ENCODE measurements around the gene YY1AP1.

DNA sequence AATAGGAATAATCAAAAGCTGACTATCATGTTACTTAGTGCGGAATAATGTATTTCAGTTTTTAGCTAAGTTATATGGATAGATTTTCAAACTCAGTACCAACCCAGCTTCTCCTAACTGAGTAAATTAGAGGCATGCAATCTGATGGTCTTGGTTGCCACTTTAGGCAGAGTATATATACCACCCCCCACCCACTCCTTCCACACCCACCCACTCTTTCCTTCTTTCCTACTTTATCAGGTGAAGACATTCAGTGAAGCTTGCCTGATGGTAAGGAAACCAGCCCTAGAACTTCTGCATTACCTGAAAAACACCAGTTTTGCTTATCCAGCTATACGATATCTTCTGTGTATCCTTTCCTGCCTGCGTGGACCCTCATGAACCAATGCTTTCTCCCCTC is 36.6 kb upstream of the YY1AP1 start:
- TF ChIP-seq, protein P1, sequence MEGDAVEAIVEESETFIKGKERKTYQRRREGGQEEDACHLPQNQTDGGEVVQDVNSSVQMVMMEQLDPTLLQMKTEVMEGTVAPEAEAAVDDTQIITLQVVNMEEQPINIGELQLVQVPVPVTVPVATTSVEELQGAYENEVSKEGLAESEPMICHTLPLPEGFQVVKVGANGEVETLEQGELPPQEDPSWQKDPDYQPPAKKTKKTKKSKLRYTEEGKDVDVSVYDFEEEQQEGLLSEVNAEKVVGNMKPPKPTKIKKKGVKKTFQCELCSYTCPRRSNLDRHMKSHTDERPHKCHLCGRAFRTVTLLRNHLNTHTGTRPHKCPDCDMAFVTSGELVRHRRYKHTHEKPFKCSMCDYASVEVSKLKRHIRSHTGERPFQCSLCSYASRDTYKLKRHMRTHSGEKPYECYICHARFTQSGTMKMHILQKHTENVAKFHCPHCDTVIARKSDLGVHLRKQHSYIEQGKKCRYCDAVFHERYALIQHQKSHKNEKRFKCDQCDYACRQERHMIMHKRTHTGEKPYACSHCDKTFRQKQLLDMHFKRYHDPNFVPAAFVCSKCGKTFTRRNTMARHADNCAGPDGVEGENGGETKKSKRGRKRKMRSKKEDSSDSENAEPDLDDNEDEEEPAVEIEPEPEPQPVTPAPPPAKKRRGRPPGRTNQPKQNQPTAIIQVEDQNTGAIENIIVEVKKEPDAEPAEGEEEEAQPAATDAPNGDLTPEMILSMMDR (IDR thresholded peaks at IDR 0.05) = no peak
- TF ChIP-seq POLR2A (IDR thresholded peaks at IDR 0.05) = no peak

Data from right lobe of liver (tissue), 4 donors.